H1 (cell line): Measurements from ENCODE around the gene LMAN1L.

Source experiments
- EZH2 ChIP-seq: fragments of 200-600 bp; sonication (generic); IDR thresholded peaks from 2 replicates; pipeline ENCODE4 v1.7.1; 2012; ENCODE audit warnings: low read depth, mild to moderate bottlenecking, moderate library complexity, low read length, inconsistent platforms; ENCODE audit not compliant: severe bottlenecking
- POLR2A ChIP-seq, 2 experiments: IDR thresholded peaks; 1 replicate in 1 of 2; 2 replicates in 1 of 2; pipeline ENCODE4 v1.6.1; 2011; ENCODE audit warnings: low read depth in 2 of 2, low read length in 2 of 2, mild to moderate bottlenecking in 2 of 2; ENCODE audit errors: control extremely low read depth in 1 of 2
- SAP30 ChIP-seq: fragments of 300-600 bp; sonication (generic); IDR thresholded peaks from 2 replicates; pipeline ENCODE4 v1.7.1; 2012; ENCODE audit warnings: low read length, moderate library complexity, mild to moderate bottlenecking, inconsistent platforms; ENCODE audit not compliant: insufficient read depth, insufficient replicate concordance
- ZNF274 ChIP-seq: IDR thresholded peaks from 2 replicates; pipeline ENCODE4 v1.7.0; 2012; ENCODE audit warnings: low read length, borderline replicate concordance; ENCODE audit errors: extremely low read depth

DNA sequence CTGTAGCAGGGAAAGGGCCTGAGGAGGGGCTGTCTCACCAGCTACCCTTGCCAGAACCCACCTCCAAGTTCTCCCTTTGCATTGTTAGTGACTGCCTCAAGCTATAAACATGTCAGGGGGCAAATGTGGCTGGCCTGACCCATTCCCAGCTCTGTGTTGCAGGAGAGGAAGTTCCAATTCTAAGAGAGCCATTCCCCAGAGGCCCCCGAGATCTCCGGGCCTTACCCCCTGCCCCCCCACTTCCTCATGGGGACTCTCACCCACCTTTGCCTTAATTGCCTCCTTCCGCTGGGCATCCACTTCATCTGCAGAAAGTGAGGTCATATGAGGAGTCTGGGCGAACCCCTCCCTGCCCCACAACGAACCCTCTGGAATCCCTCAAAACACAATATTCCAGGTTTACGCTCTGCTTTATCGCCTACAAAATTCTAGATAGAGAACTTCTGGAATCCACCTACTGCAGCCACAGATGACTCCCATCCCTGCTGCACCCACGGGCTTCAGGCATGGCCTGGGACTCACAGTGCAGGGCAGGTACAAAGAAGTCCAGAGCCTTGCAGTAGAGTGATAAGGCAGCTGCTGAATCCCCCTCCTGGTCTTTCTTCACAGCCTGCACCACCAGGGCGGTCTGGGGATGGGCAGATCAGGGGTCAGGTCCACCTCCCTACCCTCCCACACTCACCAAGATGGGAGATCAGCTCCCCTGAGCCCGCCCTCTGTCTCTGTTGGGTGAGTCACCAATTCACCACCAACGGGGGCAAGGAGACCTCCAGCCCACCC is 26.3 kb downstream of the LMAN1L start:
- no peak for TF ChIP-seq POLR2A (IDR thresholded peaks at IDR 0.05; ENCODE audit: control extremely low read depth in 1 of 2, low read depth in 2 of 2, low read length in 2 of 2)
- TF ChIP-seq ZNF274 = no peak
- no peak for TF ChIP-seq SAP30
- TF ChIP-seq EZH2 = no peak
